ENCODE data around the gene DSCAML1.

Gene DSCAML1

GRCh38 chr11:117461396-117462182 is 335.4 kb downstream of the DSCAML1 start:
- Histone ChIP-seq H3K27me3 (ENCODE audit: insufficient read depth, low read length) (no peaks in the 10 kb centered on the region), H3K4me3 (ENCODE audit: low read depth, low read length, poor library complexity, severe bottlenecking) (no peak overlapping the region), H3K4me2 (ENCODE audit: low read length) (no peak overlapping the region), H3K9me2 (ENCODE audit: low read depth, low read length) (no peaks in the 10 kb centered on the region), H3K79me2 (ENCODE audit: insufficient read depth, low read length) (no peaks in the 10 kb centered on the region), H3K27ac (ENCODE audit: low read depth, low read length, poor library complexity, severe bottlenecking) (no peak overlapping the region), H3K9me3 (ENCODE audit: low read length) (no peaks in the 10 kb centered on the region), H3K9ac (ENCODE audit: low read length) (no peak overlapping the region), H3K36me3 (ENCODE audit: insufficient read depth, low read length) (no peaks in the 10 kb centered on the region), H3F3A (ENCODE audit: insufficient read depth, low read length) (no peaks in the 10 kb centered on the region), H3K4me1 (ENCODE audit: insufficient read depth, low read length, severe bottlenecking) (no peaks in the 10 kb centered on the region), H2AFZ (ENCODE audit: low read length) (no peak overlapping the region), H4K20me1 (ENCODE audit: insufficient read depth, low read length) (no peaks in the 10 kb centered on the region)
- TF ChIP-seq EZH2 (IDR thresholded peaks at IDR 0.05; ENCODE audit: borderline replicate concordance, low read length): no peak
- TF ChIP-seq CTCF (IDR thresholded peaks at IDR 0.05; ENCODE audit: low read length): no peak

- H2AFZ ChIP-seq (ENCODE audit: low read length): no peak overlapping the region
- no peaks in the 10 kb centered on the region for H3K9me2 ChIP-seq (ENCODE audit: low read depth, low read length)
- no peaks in the 10 kb centered on the region for H3F3A ChIP-seq (ENCODE audit: insufficient read depth, low read length)
- no peaks in the 10 kb centered on the region for H3K79me2 ChIP-seq (ENCODE audit: insufficient read depth, low read length)
- no peak overlapping the region for H3K4me2 ChIP-seq (ENCODE audit: low read length)
- no peaks in the 10 kb centered on the region for H3K36me3 ChIP-seq (ENCODE audit: insufficient read depth, low read length)
- H3K9me3 ChIP-seq (ENCODE audit: low read length): no peaks in the 10 kb centered on the region
- no peak for TF ChIP-seq EZH2 (IDR thresholded peaks at IDR 0.05; ENCODE audit: borderline replicate concordance, low read length)
- no peak for TF ChIP-seq CTCF (IDR thresholded peaks at IDR 0.05; ENCODE audit: low read length)
- no peak overlapping the region for H3K4me3 ChIP-seq (ENCODE audit: low read depth, low read length, poor library complexity, severe bottlenecking)
- no peaks in the 10 kb centered on the region for H3K4me1 ChIP-seq (ENCODE audit: insufficient read depth, low read length, severe bottlenecking)
- H3K27ac ChIP-seq (ENCODE audit: low read depth, low read length, poor library complexity, severe bottlenecking): no peak overlapping the region
- no peaks in the 10 kb centered on the region for H4K20me1 ChIP-seq (ENCODE audit: insufficient read depth, low read length)
- H3K27me3 ChIP-seq (ENCODE audit: insufficient read depth, low read length): no peaks in the 10 kb centered on the region
- no peak overlapping the region for H3K9ac ChIP-seq (ENCODE audit: low read length)
Observed at GRCh38 chr11:117459979-117460300, 337.1 kb downstream of the DSCAML1 start.

GRCh38 chr11:117459123-117459978 is 337.7 kb downstream of the DSCAML1 start:
- no peaks in the 10 kb centered on the region for H3K79me2 ChIP-seq (ENCODE audit: insufficient read depth, low read length)
- H3K27me3 ChIP-seq (ENCODE audit: insufficient read depth, low read length): no peaks in the 10 kb centered on the region
- TF ChIP-seq CTCF (IDR thresholded peaks at IDR 0.05; ENCODE audit: low read length) (no peak), EZH2 (IDR thresholded peaks at IDR 0.05; ENCODE audit: borderline replicate concordance, low read length) (no peak)
- no peak overlapping the region for H3K27ac ChIP-seq (ENCODE audit: low read depth, low read length, poor library complexity, severe bottlenecking)
- H3K4me2 ChIP-seq (ENCODE audit: low read length): no peak overlapping the region
- no peaks in the 10 kb centered on the region for H3F3A ChIP-seq (ENCODE audit: insufficient read depth, low read length)
- H3K4me3 ChIP-seq (ENCODE audit: low read depth, low read length, poor library complexity, severe bottlenecking): no peak overlapping the region
- H3K9me3 ChIP-seq (ENCODE audit: low read length): no peaks in the 10 kb centered on the region
- H2AFZ ChIP-seq (ENCODE audit: low read length): no peak overlapping the region
- no peaks in the 10 kb centered on the region for H3K36me3 ChIP-seq (ENCODE audit: insufficient read depth, low read length)
- no peak overlapping the region for H3K9ac ChIP-seq (ENCODE audit: low read length)
- no peaks in the 10 kb centered on the region for H4K20me1 ChIP-seq (ENCODE audit: insufficient read depth, low read length)
- no peaks in the 10 kb centered on the region for H3K4me1 ChIP-seq (ENCODE audit: insufficient read depth, low read length, severe bottlenecking)
- H3K9me2 ChIP-seq (ENCODE audit: low read depth, low read length): no peaks in the 10 kb centered on the region

All from OCI-LY1 (cell line).